GM15510 (cell line): ENCODE measurements around the gene NOL4L.

Source experiments
- POLR2A ChIP-seq: IDR thresholded peaks from 3 replicates; pipeline ENCODE4 v1.6.1; 2011; ENCODE audit warnings: borderline replicate concordance; ENCODE audit not compliant: insufficient read length; ENCODE audit errors: extremely low read depth

Gene NOL4L

GRCh38 chr20:32588040-32588439 is 2.9 kb upstream of the NOL4L start:
- no peak for TF ChIP-seq POLR2A

- no peak for TF ChIP-seq POLR2A
Observed at GRCh38 chr20:32586291-32586690, 1.2 kb upstream of the NOL4L start.

- TF ChIP-seq POLR2A: no peak
Observed at GRCh38 chr20:32585586-32586127, 524 bp upstream of the NOL4L start.

GRCh38 chr20:32583581-32584070 is 1.5 kb downstream of the NOL4L start:
- no peak for TF ChIP-seq POLR2A

GRCh38 chr20:32582659-32583580 is 2.2 kb downstream of the NOL4L start:
- no peak for TF ChIP-seq POLR2A

- TF ChIP-seq POLR2A: no peak
Observed at GRCh38 chr20:32581839-32582658, 3.1 kb downstream of the NOL4L start.

GRCh38 chr20:32580970-32581838 is 3.9 kb downstream of the NOL4L start:
- TF ChIP-seq POLR2A: no peak

- TF ChIP-seq POLR2A: no peak
Observed at GRCh38 chr20:32580219-32580969, 4.7 kb downstream of the NOL4L start.

GRCh38 chr20:32578840-32579390 is 6.2 kb downstream of the NOL4L start:
- TF ChIP-seq POLR2A: no peak

- no peak for TF ChIP-seq POLR2A
Observed at GRCh38 chr20:32577657-32578056, 7.5 kb downstream of the NOL4L start.

GRCh38 chr20:32577023-32577422 is 8.1 kb downstream of the NOL4L start:
- TF ChIP-seq POLR2A: no peak

GRCh38 chr20:32576560-32576959 is 8.6 kb downstream of the NOL4L start:
- TF ChIP-seq POLR2A: no peak

- TF ChIP-seq POLR2A: no peak
Observed at GRCh38 chr20:32575805-32576204, 9.3 kb downstream of the NOL4L start.
